Prostate gland (tissue), 2 donors: ENCODE data around the gene MICU1.

Experiments
- CTCF ChIP-seq, 4 experiments: fragments of 200-600 bp in 2 of 4; fragments of 450-650 bp in 2 of 4; sonication (generic) in 2 of 4; IDR thresholded peaks; 1 replicate in 3 of 4; 2 replicates in 1 of 4; pipeline ENCODE4 v1.5.1; 2016 to 2019; ENCODE audit warnings: antibody characterized with exemption in 4 of 4, mild to moderate bottlenecking in 2 of 4, moderate library complexity in 2 of 4
- POLR2AphosphoS5 ChIP-seq: sonication (generic); formaldehyde crosslinking; IDR thresholded peaks from one replicate; pipeline ENCODE4 v1.6.1; 2017; ENCODE audit warnings: antibody characterized with exemption

- TF ChIP-seq CTCF (IDR thresholded peaks at IDR 0.05) (no peak), POLR2AphosphoS5 (no peak)
Measured at GRCh38 chr10:72348282-72348681, 277.6 kb downstream of the MICU1 start.
